ENCODE measurements around the gene FAM177B. TPM values are rescaled to one million over a fixed set of nuclear protein-coding genes. Genes with fewer than 3 reads are reported as not detected.
"Not testable (repeated sequence)": the region's sequence is repeated elsewhere in the genome, so short reads cannot be mapped to it uniquely, and the experiment has no call there.

FAM177B gene
- total and polyA plus RNA-seq, 2 donors, result 0.41 to 0.53 TPM

- no peak overlapping the region for H3K27ac ChIP-seq (ENCODE audit: low read depth)
- H3K4me1 ChIP-seq (ENCODE audit: insufficient read depth), result peaks cover 2% of the 10 kb centered on the region
- 40% methylated on average over 10 of the region's 10 CpGs for WGBS
- H3K4me3 ChIP-seq (ENCODE audit: low read depth, low read length), result no peak overlapping the region
- no peaks in the 10 kb centered on the region for H3K36me3 ChIP-seq (ENCODE audit: insufficient read depth)
- no peak for DNase-seq (ENCODE audit: extremely low spot score)
These were observed 17.6 kb downstream of the FAM177B start for GRCh38 chr1:222754366-222755139.

GRCh38 chr1:222757646-222758268 is 20.8 kb downstream of the FAM177B start:
- Histone ChIP-seq H3K36me3 (ENCODE audit: insufficient read depth) (no peaks in the 10 kb centered on the region), H3K4me1 (ENCODE audit: insufficient read depth) (peaks cover 2% of the 10 kb centered on the region), H3K4me3 (ENCODE audit: low read depth, low read length) (no peak overlapping the region), H3K27ac (ENCODE audit: low read depth) (no peak overlapping the region)
- WGBS, result 36% methylated on average over 10 of the region's 10 CpGs
- DNase-seq (ENCODE audit: extremely low spot score), result no peak

GRCh38 chr1:222759451-222760035 is 22.5 kb downstream of the FAM177B start:
- H3K36me3 ChIP-seq (ENCODE audit: insufficient read depth), result no peaks in the 10 kb centered on the region
- no peak for DNase-seq (ENCODE audit: extremely low spot score)
- no peak overlapping the region for H3K4me3 ChIP-seq (ENCODE audit: low read depth, low read length)
- H3K27ac ChIP-seq (ENCODE audit: low read depth), result no peak overlapping the region
- peaks cover 2% of the 10 kb centered on the region for H3K4me1 ChIP-seq (ENCODE audit: insufficient read depth)
- 86% methylated on average over 5 of the region's 5 CpGs for WGBS

- no peak for DNase-seq (ENCODE audit: extremely low spot score)
- 90% methylated on average over 1 of the region's 1 CpG for WGBS
These were observed 24.1 kb downstream of the FAM177B start for GRCh38 chr1:222761083-222761482.

GRCh38 chr1:222762178-222762577 is 25.2 kb downstream of the FAM177B start:
- H3K36me3 ChIP-seq (ENCODE audit: insufficient read depth); H3K4me3 ChIP-seq (ENCODE audit: low read depth, low read length); DNase-seq (ENCODE audit: extremely low spot score); H3K4me1 ChIP-seq (ENCODE audit: insufficient read depth); H3K27ac ChIP-seq (ENCODE audit: low read depth): not testable (repeated sequence)
- 98% methylated on average over 4 of the region's 4 CpGs for WGBS

More at GRCh38 chr1:222761083-222761482, 24.1 kb downstream of the FAM177B start:
- Histone ChIP-seq H3K27ac (ENCODE audit: low read depth) (no peak overlapping the region), H3K36me3 (ENCODE audit: insufficient read depth) (no peaks in the 10 kb centered on the region), H3K4me3 (ENCODE audit: low read depth, low read length) (no peak overlapping the region), H3K4me1 (ENCODE audit: insufficient read depth) (no peaks in the 10 kb centered on the region)

GRCh38 chr1:222767152-222767571 is 30.2 kb downstream of the FAM177B start:
- 87% methylated on average over 5 of the region's 5 CpGs for WGBS
- no peak for DNase-seq (ENCODE audit: extremely low spot score)
- H3K27ac ChIP-seq (ENCODE audit: low read depth), result no peak overlapping the region
- H3K4me3 ChIP-seq (ENCODE audit: low read depth, low read length), result no peak overlapping the region
- H3K36me3 ChIP-seq (ENCODE audit: insufficient read depth), result no peaks in the 10 kb centered on the region
- H3K4me1 ChIP-seq (ENCODE audit: insufficient read depth), result no peaks in the 10 kb centered on the region

GRCh38 chr1:222768592-222768991 is 31.6 kb downstream of the FAM177B start:
- no peak for DNase-seq (ENCODE audit: extremely low spot score)
- Histone ChIP-seq H3K4me1 (ENCODE audit: insufficient read depth) (no peaks in the 10 kb centered on the region), H3K27ac (ENCODE audit: low read depth) (no peak overlapping the region), H3K4me3 (ENCODE audit: low read depth, low read length) (no peak overlapping the region), H3K36me3 (ENCODE audit: insufficient read depth) (no peaks in the 10 kb centered on the region)

GRCh38 chr1:222769181-222769580 is 32.2 kb downstream of the FAM177B start:
- Histone ChIP-seq H3K4me3 (ENCODE audit: low read depth, low read length) (no peak overlapping the region), H3K36me3 (ENCODE audit: insufficient read depth) (no peaks in the 10 kb centered on the region), H3K4me1 (ENCODE audit: insufficient read depth) (no peaks in the 10 kb centered on the region), H3K27ac (ENCODE audit: low read depth) (no peak overlapping the region)
- DNase-seq (ENCODE audit: extremely low spot score), result no peak
- WGBS, result 76% methylated on average over 1 of the region's 1 CpG

- 88% methylated on average over 2 of the region's 2 CpGs for WGBS
- Histone ChIP-seq H3K4me3 (ENCODE audit: low read depth, low read length) (no peak overlapping the region), H3K36me3 (ENCODE audit: insufficient read depth) (no peaks in the 10 kb centered on the region), H3K4me1 (ENCODE audit: insufficient read depth) (no peaks in the 10 kb centered on the region), H3K27ac (ENCODE audit: low read depth) (no peak overlapping the region)
- no peak for DNase-seq (ENCODE audit: extremely low spot score)
These were observed 33.1 kb downstream of the FAM177B start for GRCh38 chr1:222769971-222770620.

- Histone ChIP-seq H3K36me3 (ENCODE audit: insufficient read depth) (no peaks in the 10 kb centered on the region), H3K27ac (ENCODE audit: low read depth) (no peak overlapping the region), H3K4me3 (ENCODE audit: low read depth, low read length) (no peak overlapping the region), H3K4me1 (ENCODE audit: insufficient read depth) (no peaks in the 10 kb centered on the region)
- DNase-seq (ENCODE audit: extremely low spot score), result no peak
- 51% methylated on average over 4 of the region's 4 CpGs for WGBS
These were observed 36.0 kb downstream of the FAM177B start for GRCh38 chr1:222772996-222773379.

- Histone ChIP-seq H3K27ac (ENCODE audit: low read depth) (no peak overlapping the region), H3K4me1 (ENCODE audit: insufficient read depth) (no peaks in the 10 kb centered on the region), H3K36me3 (ENCODE audit: insufficient read depth) (no peaks in the 10 kb centered on the region), H3K4me3 (ENCODE audit: low read depth, low read length) (no peak overlapping the region)
- no peak for DNase-seq (ENCODE audit: extremely low spot score)
- WGBS, result 95% methylated on average over 1 of the region's 1 CpG
These were observed 40.5 kb downstream of the FAM177B start for GRCh38 chr1:222777463-222777862.

GRCh38 chr1:222777977-222778376 is 41.0 kb downstream of the FAM177B start:
- no peak for DNase-seq (ENCODE audit: extremely low spot score)
- H3K36me3 ChIP-seq (ENCODE audit: insufficient read depth), result no peaks in the 10 kb centered on the region
- WGBS, result 38% methylated on average over 2 of the region's 2 CpGs
- no peaks in the 10 kb centered on the region for H3K4me1 ChIP-seq (ENCODE audit: insufficient read depth)
- H3K27ac ChIP-seq (ENCODE audit: low read depth), result no peak overlapping the region
- no peak overlapping the region for H3K4me3 ChIP-seq (ENCODE audit: low read depth, low read length)

- Histone ChIP-seq H3K27ac (ENCODE audit: low read depth) (no peak overlapping the region), H3K4me3 (ENCODE audit: low read depth, low read length) (no peak overlapping the region), H3K4me1 (ENCODE audit: insufficient read depth) (no peaks in the 10 kb centered on the region), H3K36me3 (ENCODE audit: insufficient read depth) (no peaks in the 10 kb centered on the region)
- no peak for DNase-seq (ENCODE audit: extremely low spot score)
- 75% methylated on average over 4 of the region's 4 CpGs for WGBS
These were observed 44.2 kb downstream of the FAM177B start for GRCh38 chr1:222781251-222781650.

GRCh38 chr1:222783051-222783450 is 46.0 kb downstream of the FAM177B start:
- H3K27ac ChIP-seq (ENCODE audit: low read depth), result no peak overlapping the region
- no peak for DNase-seq (ENCODE audit: extremely low spot score)
- no peaks in the 10 kb centered on the region for H3K4me1 ChIP-seq (ENCODE audit: insufficient read depth)
- H3K36me3 ChIP-seq (ENCODE audit: insufficient read depth), result no peaks in the 10 kb centered on the region
- H3K4me3 ChIP-seq (ENCODE audit: low read depth, low read length), result no peak overlapping the region
